ENCODE results near the gene AUTS2.

The AUTS2 gene

GRCh38 chr7:70317356-70317755 is 719.1 kb downstream of the AUTS2 start:
- peak overlapping the region in 4 of 21 experiments; percentile 35 to 60 (median 48) for H3K27ac ChIP-seq
- H3K4me3 ChIP-seq = no peak overlapping the region

DNA sequence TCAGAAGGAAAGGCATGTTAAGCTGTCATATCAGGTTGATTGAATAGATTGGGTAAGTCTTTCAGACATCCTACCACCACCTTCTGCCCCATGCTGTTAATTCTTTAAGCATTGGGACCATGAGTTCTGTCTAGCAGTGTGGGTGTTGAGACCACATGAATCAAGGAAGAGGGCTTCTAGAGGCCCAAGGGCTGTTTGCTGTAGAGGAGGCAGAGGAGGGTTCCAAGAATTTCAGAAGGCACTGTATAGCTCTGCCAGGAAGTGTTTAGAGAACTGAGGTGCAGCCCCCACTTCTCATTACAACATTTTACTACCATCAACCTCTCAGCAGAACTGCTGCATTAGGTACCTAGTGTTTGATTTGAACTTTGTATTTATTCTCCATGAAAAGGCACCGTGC is 720.2 kb downstream of the AUTS2 start:
- Histone ChIP-seq H3K4me3 (no peak overlapping the region), H3K27ac (no peak overlapping the region)

DNA sequence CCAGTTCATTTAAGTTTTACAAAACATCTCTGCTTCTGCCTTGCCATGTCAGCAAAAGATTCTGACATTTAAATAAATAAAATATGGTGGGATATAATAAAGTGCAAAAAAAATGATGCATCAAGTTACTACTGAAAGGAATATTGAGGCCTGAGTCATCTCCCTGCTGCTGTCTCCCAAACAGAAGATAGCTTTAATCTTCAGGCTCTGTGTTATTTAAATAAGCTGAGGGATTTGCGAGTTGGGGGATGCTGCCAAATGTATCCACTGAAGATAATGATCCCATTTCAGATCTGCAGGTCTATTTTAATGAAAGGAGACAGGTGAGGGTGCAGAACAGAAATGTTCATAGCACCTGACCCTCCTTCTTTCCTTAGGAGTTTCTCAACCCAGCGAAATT is 720.8 kb downstream of the AUTS2 start:
- no peak overlapping the region for H3K4me3 ChIP-seq
- no peak overlapping the region for H3K27ac ChIP-seq

- H3K27ac ChIP-seq = no peak overlapping the region
Measured at GRCh38 chr7:70321016-70321590, 722.8 kb downstream of the AUTS2 start.

GRCh38 chr7:70322856-70323255 is 724.6 kb downstream of the AUTS2 start:
- H3K27ac ChIP-seq = no peak overlapping the region

More at GRCh38 chr7:70321016-70321590, 722.8 kb downstream of the AUTS2 start:
- H3K4me3 ChIP-seq = no peak overlapping the region

GRCh38 chr7:70325509-70326101 is 727.3 kb downstream of the AUTS2 start:
- H3K27ac ChIP-seq = no peak overlapping the region

More at GRCh38 chr7:70322856-70323255, 724.6 kb downstream of the AUTS2 start:
- no peak overlapping the region for H3K4me3 ChIP-seq

GRCh38 chr7:70334295-70334694 is 736.0 kb downstream of the AUTS2 start:
- Histone ChIP-seq H3K27ac (no peak overlapping the region), H3K4me3 (no peak overlapping the region)

More at GRCh38 chr7:70325509-70326101, 727.3 kb downstream of the AUTS2 start:
- no peak overlapping the region for H3K4me3 ChIP-seq

GRCh38 chr7:70334871-70335270 is 736.6 kb downstream of the AUTS2 start:
- H3K27ac ChIP-seq = no peak overlapping the region

GRCh38 chr7:70336536-70336935 is 738.3 kb downstream of the AUTS2 start:
- Histone ChIP-seq H3K27ac (no peak overlapping the region), H3K4me3 (no peak overlapping the region)

More at GRCh38 chr7:70334871-70335270, 736.6 kb downstream of the AUTS2 start:
- H3K4me3 ChIP-seq = no peak overlapping the region

DNA sequence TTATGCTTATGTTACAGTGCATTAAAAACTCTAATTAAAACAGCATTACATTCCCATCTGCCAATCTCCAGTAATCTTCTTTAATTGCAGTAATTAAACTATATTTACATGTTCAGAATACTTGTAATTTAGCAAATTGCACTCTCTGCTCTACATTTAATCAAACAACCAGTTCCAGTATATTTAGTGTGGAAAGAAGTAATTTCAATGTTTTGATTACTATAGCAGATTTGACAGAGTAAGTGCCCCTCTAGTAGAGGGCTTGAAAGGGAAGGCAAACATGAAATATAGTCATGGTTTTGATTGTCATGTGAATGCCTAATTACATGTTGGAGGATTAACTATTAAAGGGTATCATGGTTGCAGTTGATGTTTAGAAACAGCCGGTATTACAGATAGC is 739.7 kb downstream of the AUTS2 start:
- no peak overlapping the region for H3K4me3 ChIP-seq

DNA sequence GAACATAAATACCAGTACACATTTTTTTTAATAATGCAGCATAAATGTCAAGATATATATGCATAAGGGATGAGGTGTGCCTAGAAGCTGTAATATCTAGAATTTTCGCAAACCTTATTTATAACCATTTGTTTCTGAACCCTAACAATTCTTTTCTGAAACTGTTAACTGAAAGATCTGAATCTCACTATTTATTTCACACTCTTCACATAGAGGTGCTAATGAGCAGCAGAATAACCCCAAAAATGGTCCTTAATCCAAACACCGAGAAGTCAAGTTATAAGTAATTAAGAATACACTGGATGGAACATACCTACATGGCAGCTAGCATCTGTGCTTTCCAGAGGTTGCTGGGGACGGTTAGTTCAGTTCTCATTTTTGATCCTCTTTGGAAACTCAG is 742.0 kb downstream of the AUTS2 start:
- Histone ChIP-seq H3K4me3 (no peak overlapping the region), H3K27ac (no peak overlapping the region)

More for the DNA sequence above, 739.7 kb downstream of the AUTS2 start:
- H3K27ac ChIP-seq = no peak overlapping the region

DNA sequence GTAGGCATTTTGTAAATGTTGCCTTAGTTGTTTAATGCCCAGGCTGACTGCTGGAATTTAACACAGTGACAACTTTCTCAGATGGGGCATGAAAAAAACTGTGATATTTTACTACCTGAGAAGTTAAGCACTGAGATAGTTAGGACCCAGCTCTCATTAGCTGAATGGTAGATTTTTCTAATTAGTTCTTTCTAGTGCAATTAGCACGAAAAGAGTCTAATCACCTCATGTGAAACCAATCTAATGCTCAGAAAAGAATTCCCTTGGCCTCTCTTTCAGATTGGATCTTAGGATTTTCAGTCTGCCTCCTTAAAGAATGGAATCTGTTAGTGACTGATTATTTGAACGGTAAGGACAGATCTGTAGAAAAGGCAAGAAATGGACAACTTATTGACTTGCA is 743.2 kb downstream of the AUTS2 start:
- no peak overlapping the region for H3K4me3 ChIP-seq
- H3K27ac ChIP-seq = no peak overlapping the region

DNA sequence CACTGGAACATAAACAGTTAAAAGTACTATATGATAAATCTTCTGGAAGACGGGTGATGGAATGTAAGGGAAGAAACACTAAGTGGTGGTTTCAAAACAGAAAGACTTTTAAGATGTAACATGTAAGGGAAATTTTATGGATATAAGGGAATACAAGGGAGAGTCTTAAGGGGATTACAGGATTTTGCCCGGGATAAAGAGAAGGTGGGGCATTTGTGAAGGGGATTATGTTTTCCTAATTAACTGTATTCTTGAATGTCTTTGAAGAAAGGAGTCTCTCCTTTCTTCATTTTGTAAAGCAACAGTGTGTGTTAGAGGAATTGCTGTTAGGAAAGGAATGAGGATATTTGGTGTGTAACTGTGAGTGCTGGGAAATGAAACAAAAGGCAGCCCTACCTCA is 745.2 kb downstream of the AUTS2 start:
- Histone ChIP-seq H3K4me3 (no peak overlapping the region), H3K27ac (no peak overlapping the region)

- no peak overlapping the region for H3K4me3 ChIP-seq
- H3K27ac ChIP-seq = no peak overlapping the region
Measured at GRCh38 chr7:70344726-70345125, 746.5 kb downstream of the AUTS2 start.

DNA sequence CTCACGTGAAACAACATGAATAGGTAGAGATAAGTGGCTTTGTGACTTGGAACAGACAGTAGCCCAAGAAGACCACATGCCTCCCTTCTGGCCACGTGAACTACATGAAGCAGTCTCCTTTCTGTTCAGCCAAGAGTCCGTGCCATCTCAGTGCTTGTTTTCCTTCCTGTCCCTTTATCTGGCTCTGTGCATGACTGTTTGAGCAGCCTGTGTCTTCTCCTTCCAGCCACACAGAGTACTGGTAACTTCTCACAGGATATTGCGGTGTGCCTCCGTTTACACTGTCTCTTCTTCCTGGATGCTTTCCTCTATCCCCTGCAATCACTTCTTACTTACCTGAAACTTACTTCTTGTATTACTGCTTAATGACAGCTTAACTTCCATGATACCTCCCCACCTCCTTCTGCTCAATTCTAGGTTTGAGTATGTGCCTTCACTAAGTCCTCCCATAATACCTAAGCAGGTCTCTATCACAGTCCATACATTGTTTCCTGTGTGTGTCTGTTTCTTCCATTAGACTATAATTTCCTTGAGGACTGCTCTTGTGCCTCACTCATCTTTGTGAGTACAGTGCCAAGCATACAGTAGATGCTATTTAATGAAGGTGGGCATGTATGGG is 748.7 kb downstream of the AUTS2 start:
- Histone ChIP-seq H3K4me3 (no peak overlapping the region), H3K27ac (no peak overlapping the region)

DNA sequence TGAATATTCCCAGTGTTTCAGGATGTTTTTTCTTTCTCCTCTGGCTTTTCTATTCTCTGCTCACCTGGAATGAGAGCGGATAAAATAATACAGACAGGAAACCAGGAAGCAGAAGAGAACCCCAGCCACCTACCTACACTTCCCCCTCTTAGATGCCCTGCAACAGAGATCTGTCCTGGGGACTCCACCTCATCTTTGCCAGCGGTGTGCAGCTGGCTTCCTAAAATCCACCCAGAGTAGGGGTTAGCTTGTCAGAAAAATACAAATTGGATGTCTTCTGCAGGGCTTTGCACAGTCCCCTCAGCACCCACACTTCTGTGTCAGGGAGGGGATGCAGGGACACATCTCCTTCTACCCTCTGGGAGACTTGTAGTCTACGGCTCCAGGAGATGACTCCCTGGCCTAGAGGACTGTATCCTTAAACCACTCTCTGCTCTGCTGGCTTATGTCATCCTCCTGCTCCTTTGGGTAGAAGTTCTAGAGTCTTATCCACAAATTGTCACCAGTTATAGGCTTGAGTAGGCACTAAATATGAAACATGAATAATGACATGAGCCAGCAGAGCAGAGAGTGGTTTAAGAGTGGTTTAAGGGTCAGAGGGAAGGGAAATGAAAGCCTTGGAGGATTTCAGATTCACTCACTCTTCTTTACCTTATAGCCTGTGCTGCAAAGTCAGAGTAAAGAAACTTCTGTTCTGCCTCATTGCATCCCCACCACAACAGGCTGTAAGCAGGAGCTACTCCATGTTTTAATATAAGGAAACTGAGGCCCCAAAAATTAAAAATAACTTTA is 749.4 kb downstream of the AUTS2 start:
- H3K4me3 ChIP-seq = no peak overlapping the region
- H3K27ac ChIP-seq = no peak overlapping the region

DNA sequence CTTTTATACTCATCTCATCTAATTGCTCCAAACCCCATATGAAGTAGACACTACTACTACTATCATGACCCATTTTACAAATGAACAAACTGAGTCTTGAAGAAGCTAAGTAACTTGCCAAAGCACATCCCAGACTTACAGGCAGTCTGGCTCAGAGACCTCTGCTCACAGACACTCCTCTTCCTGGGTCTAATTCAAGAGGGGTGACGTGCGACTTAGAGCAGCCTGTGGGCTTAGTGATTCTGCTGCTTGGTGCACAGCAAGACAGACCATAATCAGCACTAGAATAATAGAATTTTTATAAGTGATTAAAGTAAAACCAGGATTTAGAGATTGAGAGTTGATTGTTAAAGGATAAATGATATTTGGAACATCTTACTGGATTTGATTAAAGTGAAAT is 750.8 kb downstream of the AUTS2 start:
- H3K4me3 ChIP-seq = no peak overlapping the region
- no peak overlapping the region for H3K27ac ChIP-seq

DNA sequence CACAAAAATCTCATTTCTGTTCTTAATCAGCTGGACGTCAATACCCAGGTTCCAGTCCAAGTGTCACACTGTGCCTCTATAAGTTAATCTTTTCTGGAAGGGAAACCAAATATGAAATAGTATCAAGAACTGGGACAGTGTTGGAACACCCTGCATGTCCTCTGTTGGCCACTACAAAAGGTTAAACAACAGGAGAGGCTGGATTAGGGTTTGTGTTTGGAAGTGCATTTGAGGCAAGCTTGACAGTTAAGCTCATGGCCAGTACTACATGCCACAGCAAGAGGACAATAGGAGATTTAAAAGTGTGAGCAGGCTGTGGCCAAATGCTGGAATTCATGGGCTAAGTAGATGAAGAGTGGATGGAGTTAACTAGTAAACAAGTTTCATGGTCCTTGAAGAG is 751.5 kb downstream of the AUTS2 start:
- no peak overlapping the region for H3K4me3 ChIP-seq
- no peak overlapping the region for H3K27ac ChIP-seq

- no peak overlapping the region for H3K4me3 ChIP-seq
- H3K27ac ChIP-seq = no peak overlapping the region
Measured at GRCh38 chr7:70352088-70352487, 753.8 kb downstream of the AUTS2 start.

- no peak overlapping the region for H3K4me3 ChIP-seq
- H3K27ac ChIP-seq = no peak overlapping the region
Measured at GRCh38 chr7:70352906-70353305, 754.6 kb downstream of the AUTS2 start.
